NCI-H2196 treated with DMSO at 0.1 percent for 48 hours (cell line): ENCODE results near the gene AHCYL1.

Experiments
- DNase-seq: peaks from one replicate; lab custom pipeline; 2025; ENCODE audit not compliant: unreplicated experiment; lab: John Stamatoyannopoulos, UW

The AHCYL1 gene

GRCh38 chr1:110059133-110059863 is 74.7 kb downstream of the AHCYL1 start:
- no peak for DNase-seq

GRCh38 chr1:110060034-110060661 is 75.6 kb downstream of the AHCYL1 start:
- DNase-seq = no peak

- DNase-seq = no peak
These were observed 76.1 kb downstream of the AHCYL1 start for GRCh38 chr1:110060662-110061060.

GRCh38 chr1:110061341-110061740 is 76.8 kb downstream of the AHCYL1 start:
- DNase-seq = no peak

- DNase-seq = no peak
These were observed 78.0 kb downstream of the AHCYL1 start for GRCh38 chr1:110062612-110063011.

GRCh38 chr1:110063781-110064180 is 79.2 kb downstream of the AHCYL1 start:
- no peak for DNase-seq

- no peak for DNase-seq
These were observed 80.2 kb downstream of the AHCYL1 start for GRCh38 chr1:110064576-110065337.

- DNase-seq = no peak
These were observed 81.3 kb downstream of the AHCYL1 start for GRCh38 chr1:110065841-110066240.

- no peak for DNase-seq
These were observed 82.9 kb downstream of the AHCYL1 start for GRCh38 chr1:110067479-110067892.

GRCh38 chr1:110067893-110068645 is 83.5 kb downstream of the AHCYL1 start:
- no peak for DNase-seq

- no peak for DNase-seq
These were observed 84.3 kb downstream of the AHCYL1 start for GRCh38 chr1:110068646-110069403.

- DNase-seq = no peak
These were observed 85.1 kb downstream of the AHCYL1 start for GRCh38 chr1:110069404-110070281.

GRCh38 chr1:110070282-110070669 is 85.7 kb downstream of the AHCYL1 start:
- DNase-seq = no peak

- no peak for DNase-seq
These were observed 86.2 kb downstream of the AHCYL1 start, which contains the start of gene ALX3 for GRCh38 chr1:110070671-110071242. Gene ALX3 (minus strand): TSS chr1:110070672. CDS start chr1:110070612, 60 bp downstream.
